Spleen (tissue), 7 donors: ENCODE results near the gene DDX31.

Experiments
- CTCF ChIP-seq, 11 experiments: fragments of 200-600 bp in 7 of 11; fragments of 450-650 bp in 4 of 11; sonication (generic) in 4 of 11; IDR thresholded peaks in 8 of 11; conservative IDR thresholded peaks in 3 of 11; 1 replicate in 7 of 11; 2 replicates in 4 of 11; pipeline versions ENCODE4 v1.4.0 to v1.8.0; 2016 to 2021; ENCODE audit warnings: antibody characterized with exemption in 11 of 11, inconsistent platforms in 4 of 11, mild to moderate bottlenecking in 1 of 11
- POLR2A ChIP-seq, 3 donors: fragments of 450-650 bp; IDR thresholded peaks; one replicate each; pipeline ENCODE4 v1.5.1; 2017; ENCODE audit warnings: antibody characterized with exemption in 3 of 3, mild to moderate bottlenecking in 1 of 3
- POLR2AphosphoS5 ChIP-seq, 3 donors: sonication (generic); formaldehyde crosslinking; IDR thresholded peaks; one replicate each; pipeline ENCODE4 v1.5.1; 2017; ENCODE audit warnings: antibody characterized with exemption in 3 of 3
- donor health status: DM: no; HTN: no; CAD: no; lungs with moderate emphysema.
- donor health status: DM: no; HTN: no; CAD: no.
- donor health status: DM: no; HTN: no; CAD: no.

DNA sequence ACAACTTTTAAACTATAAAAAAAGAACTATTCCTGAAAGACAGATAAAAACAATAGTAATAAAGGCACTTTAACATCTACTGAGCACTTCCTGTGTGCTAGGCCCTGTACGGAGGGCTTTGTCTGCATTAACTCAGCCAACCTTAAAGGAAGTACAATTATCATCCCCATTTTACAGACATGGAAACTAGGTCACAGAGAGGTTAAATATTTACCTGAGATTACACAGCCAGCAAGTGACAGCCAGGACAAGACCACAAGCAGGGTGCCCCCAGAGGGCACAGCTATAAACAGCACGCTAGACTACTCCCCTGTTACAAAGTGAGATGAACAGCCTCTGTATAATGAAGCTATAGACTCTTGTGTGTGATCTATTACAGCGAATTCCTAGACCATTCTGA lies 25.5 kb downstream of the DDX31 start:
- TF ChIP-seq POLR2A (IDR thresholded peaks at IDR 0.05) (no peak), CTCF (IDR thresholded peaks at IDR 0.05 in 8 of 11, conservative IDR thresholded peaks at IDR 0.05 in 3 of 11) (no peak), POLR2AphosphoS5 (IDR thresholded peaks at IDR 0.05) (no peak)
